ENCODE data around the gene SURF2.

GRCh38 chr9:133322701-133323100, 33.6 kb upstream of the SURF2 start:
- no peak for TF ChIP-seq CTCF (conservative IDR thresholded peaks at IDR 0.05; ENCODE audit: low read length)
- no peak for TF ChIP-seq EZH2phosphoT487 (IDR thresholded peaks at IDR 0.05; ENCODE audit: borderline replicate concordance)

Measured in Loucy (cell line).